A673 (cell line): ENCODE measurements around the gene AKIRIN1.
"Not testable (repeated sequence)": the region's sequence is repeated elsewhere in the genome, so short reads cannot be mapped to it uniquely, and the experiment has no call there.

Experiments
- CTCF ChIP-seq: fragments of 300-800, 200-600 bp; sonication (generic); conservative IDR thresholded peaks from 2 replicates; pipeline ENCODE4 v1.5.1; 2017; ENCODE audit warnings: low read depth, mild to moderate bottlenecking, antibody characterized with exemption, low read length, moderate library complexity, mixed read lengths
- EZH2 ChIP-seq: fragments of 200-600 bp; sonication (generic); IDR thresholded peaks from 2 replicates; pipeline ENCODE4 v1.6.1; 2017; ENCODE audit warnings: borderline replicate concordance, low read depth, mild to moderate bottlenecking, mixed read lengths, antibody characterized with exemption, low read length; ENCODE audit not compliant: poor library complexity, severe bottlenecking

GRCh38 chr1:38977399-38978244 lies 13.5 kb upstream of the AKIRIN1 start:
- TF ChIP-seq CTCF, EZH2: not testable (repeated sequence)
